ENCODE data around the gene GCC1. TPM values are rescaled to one million over a fixed set of nuclear protein-coding genes. Genes with fewer than 3 reads are reported as not detected.

Gene GCC1
- total RNA-seq, 1 experiment from 2014 or later, result 8.4 TPM

DNA sequence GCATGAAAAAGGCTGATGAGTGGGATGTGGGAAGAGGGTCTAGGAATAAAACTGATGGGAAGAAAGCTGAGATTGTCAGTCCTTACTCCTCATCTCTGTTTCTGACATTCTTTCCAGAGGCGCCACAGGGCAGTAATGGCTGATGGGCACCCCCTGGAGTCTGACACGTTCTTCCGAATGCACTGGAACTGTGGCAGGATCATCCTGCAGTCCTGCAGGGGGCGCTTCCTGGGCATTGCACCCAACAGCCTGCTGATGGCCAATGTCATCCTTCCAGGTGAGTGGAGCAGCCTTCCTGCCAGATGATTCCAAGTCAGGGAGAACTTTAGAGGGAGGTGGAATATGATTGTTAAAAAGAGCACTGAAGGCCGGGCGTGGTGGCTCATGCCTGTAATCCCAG, 12.9 kb upstream of the GCC1 start:
- Histone ChIP-seq H3K9me3 (no peaks in the 10 kb centered on the region), H3K27me3 (no peaks in the 10 kb centered on the region), H3K36me3 (no peaks in the 10 kb centered on the region), H3K4me3 (no peak overlapping the region)
- DNase-seq, result no peak

DNA sequence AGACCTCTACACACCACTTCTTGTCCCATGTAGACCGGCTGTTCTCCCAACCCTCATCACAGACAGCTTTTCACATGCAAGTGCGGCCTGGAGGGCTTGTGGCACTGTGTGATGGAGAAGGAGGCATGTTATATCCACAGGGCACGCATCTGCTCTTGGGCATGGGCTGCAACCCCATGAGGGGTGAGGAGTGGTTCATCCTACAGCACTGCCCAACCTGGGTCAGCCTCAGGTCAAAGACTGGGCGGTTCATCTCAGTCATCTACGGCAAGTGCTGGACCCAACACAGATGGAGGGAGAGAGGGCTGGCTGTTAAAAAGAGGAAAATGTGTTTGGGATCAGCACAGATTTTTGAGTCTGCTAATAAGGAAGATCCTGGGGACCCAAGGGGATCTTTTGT, 10.3 kb upstream of the GCC1 start:
- H3K27me3 ChIP-seq, result no peaks in the 10 kb centered on the region
- DNase-seq, result no peak
- no peaks in the 10 kb centered on the region for H3K9me3 ChIP-seq
- H3K36me3 ChIP-seq, result no peaks in the 10 kb centered on the region; the same call in 1 of the 2 replicates
- no peak overlapping the region for H3K4me3 ChIP-seq

DNA sequence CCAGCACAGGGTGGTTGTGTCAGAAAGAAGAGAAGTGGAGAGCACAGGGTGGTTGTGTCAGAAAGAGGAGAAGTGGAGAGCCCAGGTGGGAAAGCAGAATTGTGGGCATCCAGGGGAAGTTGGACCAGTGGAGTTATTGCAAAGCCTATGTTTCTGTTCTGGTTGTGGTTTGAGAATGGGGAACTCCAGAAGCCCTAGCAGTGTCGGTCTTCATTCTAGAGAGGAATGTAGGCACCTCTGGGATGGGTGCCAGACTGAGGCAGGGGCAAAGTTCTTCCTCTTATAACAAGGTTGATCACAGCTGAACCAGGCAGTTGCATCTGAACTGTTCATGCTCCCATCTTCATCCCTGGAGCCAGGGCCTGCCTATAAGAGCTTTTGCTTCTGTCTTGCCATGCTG, 9.1 kb upstream of the GCC1 start:
- no peak overlapping the region for H3K4me3 ChIP-seq
- DNase-seq, result no peak

DNA sequence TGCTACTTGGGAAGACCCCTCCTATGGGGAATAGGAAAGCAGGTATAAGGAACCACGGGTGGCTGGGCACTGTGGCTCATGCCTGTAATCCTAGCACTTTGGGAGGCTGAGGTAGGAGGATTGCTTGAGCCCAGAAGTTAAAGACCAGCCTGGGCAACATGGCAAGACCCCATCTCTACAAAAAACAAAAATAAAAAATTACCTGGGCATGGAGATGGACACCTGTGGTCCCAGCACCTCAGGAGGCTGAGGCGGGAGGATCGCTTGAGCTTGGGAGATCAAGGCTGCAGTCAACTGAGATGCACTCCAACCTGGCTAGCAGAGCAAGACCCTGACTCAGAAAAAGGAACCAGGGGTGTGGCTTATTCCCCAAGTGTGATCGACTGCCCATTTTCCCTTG, 7.2 kb upstream of the GCC1 start:
- no peak overlapping the region for H3K4me3 ChIP-seq

More for the DNA sequence above, 9.1 kb upstream of the GCC1 start:
- Histone ChIP-seq H3K9me3 (no peaks in the 10 kb centered on the region), H3K27me3 (no peaks in the 10 kb centered on the region), H3K36me3 (no peaks in the 10 kb centered on the region; the same call in 1 of the 2 replicates)

DNA sequence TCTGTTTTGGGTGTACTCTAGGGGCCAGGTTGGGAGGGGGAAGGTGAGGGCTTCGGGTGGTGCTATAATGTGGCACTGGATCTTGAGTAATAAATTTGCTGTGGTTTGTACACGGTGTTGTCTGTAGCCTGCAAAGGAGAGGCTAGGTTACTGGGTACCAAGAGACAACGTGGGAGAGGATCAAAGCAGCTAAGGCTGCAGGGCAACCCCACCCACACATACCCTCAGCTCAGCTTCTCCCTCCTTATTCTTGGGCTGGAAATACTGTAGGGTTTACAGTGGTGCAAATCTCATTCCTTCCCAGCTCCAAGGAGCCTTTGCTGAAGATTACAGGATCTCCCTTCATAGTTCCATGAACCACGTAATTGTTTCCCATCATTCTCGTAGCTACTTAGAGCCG, 6.2 kb upstream of the GCC1 start:
- Histone ChIP-seq H3K9me3 (no peaks in the 10 kb centered on the region), H3K27me3 (no peaks in the 10 kb centered on the region), H3K4me3 (no peak overlapping the region), H3K36me3 (no peaks in the 10 kb centered on the region; the same call in 1 of the 2 replicates)
- no peak for DNase-seq

More for the DNA sequence above, 7.2 kb upstream of the GCC1 start:
- no peaks in the 10 kb centered on the region for H3K9me3 ChIP-seq
- no peaks in the 10 kb centered on the region; the same call in 1 of the 2 replicates for H3K36me3 ChIP-seq
- no peaks in the 10 kb centered on the region for H3K27me3 ChIP-seq
- DNase-seq, result no peak

DNA sequence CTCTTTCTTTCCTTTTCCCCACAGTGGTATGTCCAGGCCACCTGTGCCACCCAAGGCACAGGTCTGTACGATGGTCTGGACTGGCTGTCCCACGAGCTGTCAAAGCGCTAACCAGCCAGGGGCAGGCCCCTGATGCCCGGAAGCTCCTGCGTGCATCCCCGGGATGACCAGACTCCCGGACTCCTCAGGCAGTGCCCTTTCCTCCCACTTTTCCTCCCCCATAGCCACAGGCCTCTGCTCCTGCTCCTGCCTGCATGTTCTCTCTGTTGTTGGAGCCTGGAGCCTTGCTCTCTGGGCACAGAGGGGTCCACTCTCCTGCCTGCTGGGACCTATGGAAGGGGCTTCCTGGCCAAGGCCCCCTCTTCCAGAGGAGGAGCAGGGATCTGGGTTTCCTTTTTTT, 5.8 kb upstream of the GCC1 start:
- H3K4me3 ChIP-seq, result no peak overlapping the region
- no peak for DNase-seq
- H3K27me3 ChIP-seq, result no peaks in the 10 kb centered on the region
- H3K36me3 ChIP-seq, result no peaks in the 10 kb centered on the region; the same call in 1 of the 2 replicates
- no peaks in the 10 kb centered on the region for H3K9me3 ChIP-seq

DNA sequence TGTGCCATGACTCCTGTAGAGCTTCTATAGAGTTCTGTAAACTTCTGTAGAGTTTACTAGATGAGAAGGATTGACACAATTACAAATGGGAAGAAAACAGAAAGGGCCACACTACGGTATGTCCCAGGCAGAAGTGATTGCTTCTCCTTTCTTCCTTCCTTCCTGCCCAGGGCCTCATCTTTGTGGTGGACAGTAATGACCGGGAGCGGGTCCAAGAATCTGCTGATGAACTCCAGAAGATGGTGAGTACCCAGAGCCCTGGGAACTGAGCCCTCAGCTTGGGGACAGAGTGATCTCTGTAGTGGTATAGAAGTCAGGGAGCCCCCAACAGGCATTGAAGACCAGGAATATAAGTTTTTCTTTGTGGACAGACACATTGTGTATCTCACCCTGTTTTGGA, 4.5 kb upstream of the GCC1 start:
- Histone ChIP-seq H3K9me3 (no peaks in the 10 kb centered on the region), H3K4me3 (no peak overlapping the region), H3K27me3 (no peaks in the 10 kb centered on the region), H3K36me3 (no peaks in the 10 kb centered on the region; the same call in 1 of the 2 replicates)
- DNase-seq, result no peak

DNA sequence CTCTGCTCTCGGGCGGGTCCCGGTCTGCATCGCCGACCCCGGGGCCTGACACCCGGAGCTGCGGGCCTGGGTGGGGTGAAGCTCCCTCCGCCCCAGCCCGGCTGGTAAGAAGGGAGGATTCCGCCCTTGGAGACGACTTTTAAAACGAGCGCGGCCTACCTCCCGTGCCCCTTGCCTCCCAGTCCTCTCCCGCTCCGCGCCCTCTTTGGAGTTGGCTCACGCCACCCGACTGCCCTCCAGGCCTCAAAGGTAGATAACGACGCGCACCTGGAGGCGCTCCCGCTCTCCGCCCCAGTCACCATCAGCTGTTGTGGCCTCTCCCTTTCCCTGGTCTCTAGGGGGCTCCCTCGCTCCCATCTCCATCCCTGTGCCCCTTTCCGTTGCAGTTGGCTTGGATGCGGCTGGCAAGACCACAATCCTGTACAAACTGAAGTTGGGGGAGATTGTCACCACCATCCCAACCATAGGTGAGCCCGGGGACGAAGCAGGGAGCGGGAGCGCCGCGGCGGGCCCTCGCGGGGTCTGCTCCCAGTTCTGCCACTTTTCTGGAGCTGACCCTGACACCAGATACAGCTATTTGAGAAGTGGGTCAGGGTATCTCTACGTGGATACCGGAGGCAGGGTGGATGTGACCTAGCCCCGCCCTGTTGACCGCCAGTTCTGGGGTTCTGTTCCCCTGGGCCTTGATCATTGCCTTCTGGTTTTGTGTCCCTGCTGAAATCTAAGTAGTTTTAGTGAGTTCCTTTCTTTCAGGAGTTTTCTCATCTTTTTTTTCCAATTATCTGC, 3.5 kb upstream of the GCC1 start:
- peak; percentile 39 for DNase-seq
- no peaks in the 10 kb centered on the region for H3K9me3 ChIP-seq
- no peaks in the 10 kb centered on the region; the same call in 1 of the 2 replicates for H3K36me3 ChIP-seq
- H3K4me3 ChIP-seq, result peak overlapping the region; percentile 71
- no peaks in the 10 kb centered on the region for H3K27me3 ChIP-seq

DNA sequence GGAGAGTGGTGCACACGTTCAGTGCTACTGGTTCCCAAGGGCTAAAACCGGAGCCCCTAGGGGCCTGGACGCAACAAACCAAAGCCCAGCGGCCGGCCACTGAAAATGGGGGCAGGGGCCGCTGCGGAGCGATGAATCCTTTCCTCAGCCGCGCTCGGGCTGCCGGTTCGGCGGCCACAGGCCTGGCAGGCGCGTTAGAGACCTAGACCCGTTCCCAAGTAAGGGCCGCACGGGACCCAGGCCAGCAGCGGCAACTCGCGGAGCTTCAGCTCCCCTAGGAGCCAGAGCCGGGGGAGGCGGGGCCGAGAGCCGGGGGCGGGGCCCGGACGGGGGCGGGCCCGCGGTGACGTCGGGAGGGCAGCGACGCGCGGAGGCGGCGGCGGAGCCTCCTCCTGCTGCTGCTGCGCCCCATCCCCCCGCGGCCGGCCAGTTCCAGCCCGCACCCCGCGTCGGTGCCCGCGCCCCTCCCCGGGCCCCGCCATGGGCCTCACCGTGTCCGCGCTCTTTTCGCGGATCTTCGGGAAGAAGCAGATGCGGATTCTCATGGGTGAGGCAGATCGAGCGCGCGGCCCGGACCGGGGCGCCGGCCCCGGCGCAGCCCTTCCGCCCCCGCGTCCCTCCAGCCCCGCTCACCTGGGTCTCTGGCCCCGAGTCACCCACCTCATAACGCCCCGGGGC, 2.8 kb upstream of the GCC1 start, which contains the start of gene ARF5:
TSS of gene ARF5 (plus strand) at position 393 of the 678 bp plus-strand sequence. CDS start at position 481, 88 bp downstream.
- peaks cover 2% of the 10 kb centered on the region for H3K36me3 ChIP-seq
- no peaks in the 10 kb centered on the region for H3K9me3 ChIP-seq
- no peaks in the 10 kb centered on the region for H3K27me3 ChIP-seq
- H3K4me3 ChIP-seq, result peak within 1 kb of the TSS; percentile 71
- DNase-seq, result peak; percentile 81

DNA sequence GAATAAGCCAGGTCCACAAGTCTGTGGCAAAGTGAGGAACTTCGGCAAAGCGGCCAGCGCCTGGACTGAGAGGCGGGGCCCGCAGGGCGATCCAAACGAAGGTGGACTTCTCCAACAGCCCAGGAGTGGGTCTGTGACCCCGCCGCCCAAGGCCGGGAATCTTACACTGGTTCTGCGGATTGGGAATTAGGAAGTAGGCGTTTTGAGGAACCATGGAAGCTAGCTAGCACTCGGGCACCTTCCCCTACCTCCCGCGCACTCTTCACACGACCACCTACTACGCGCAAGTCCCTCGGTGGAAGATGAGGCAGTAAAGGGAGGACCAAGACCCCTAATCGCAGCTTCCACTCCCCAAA, 2.2 kb upstream of the GCC1 start:
- DNase-seq, result no peak
- Histone ChIP-seq H3K27me3 (no peaks in the 10 kb centered on the region), H3K9me3 (no peaks in the 10 kb centered on the region), H3K36me3 (peaks cover 2% of the 10 kb centered on the region), H3K4me3 (peak overlapping the region; percentile 71)

DNA sequence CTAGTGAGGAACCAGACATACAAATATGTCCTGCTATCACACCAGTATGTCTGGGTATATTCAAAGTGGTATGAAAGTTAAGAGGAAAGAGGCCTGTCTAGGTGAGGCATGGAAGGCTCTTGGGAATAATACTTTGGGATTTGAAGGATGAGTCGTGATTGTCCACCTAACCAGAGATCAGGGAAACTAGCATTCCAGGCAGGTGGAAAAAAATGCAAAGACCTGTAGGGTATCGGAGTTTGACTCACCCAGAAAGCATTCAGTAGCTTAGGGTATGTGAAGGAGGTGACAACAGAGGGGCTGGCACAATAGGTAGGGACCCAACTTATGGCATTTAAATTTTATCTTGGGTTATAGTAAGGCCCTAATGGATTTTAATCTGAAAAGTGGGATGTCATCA, 950 bp upstream of the GCC1 start:
- Histone ChIP-seq H3K4me3 (no peak overlapping the region), H3K36me3 (peaks cover 2% of the 10 kb centered on the region), H3K27me3 (no peaks in the 10 kb centered on the region), H3K9me3 (no peaks in the 10 kb centered on the region)
- DNase-seq, result no peak

DNA sequence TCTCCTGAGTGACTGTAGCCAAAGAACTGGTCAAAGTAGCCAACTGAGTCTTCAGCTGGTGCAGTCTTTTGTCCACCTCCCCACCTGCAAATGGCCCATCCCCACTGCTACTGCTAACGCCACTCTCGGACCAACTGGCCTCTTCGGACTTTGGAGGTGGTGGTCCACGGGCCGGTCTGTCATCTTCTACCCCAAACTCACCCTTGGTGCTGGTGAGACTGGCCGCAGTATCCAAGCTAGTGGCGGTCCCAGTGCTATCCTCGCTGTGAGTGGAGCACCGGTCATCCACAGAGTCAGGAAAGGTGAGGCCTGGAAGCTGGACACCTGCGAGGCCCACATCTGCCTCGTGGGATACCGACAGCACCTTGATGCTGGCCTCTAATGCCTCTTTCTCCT, 750 bp downstream of the GCC1 start:
- H3K4me3 ChIP-seq, result peak overlapping the region; percentile 83
- no peaks in the 10 kb centered on the region for H3K27me3 ChIP-seq
- peaks cover 2% of the 10 kb centered on the region; the same call in 1 of the 2 replicates for H3K36me3 ChIP-seq
- DNase-seq, result no peak
- H3K9me3 ChIP-seq, result no peaks in the 10 kb centered on the region

DNA sequence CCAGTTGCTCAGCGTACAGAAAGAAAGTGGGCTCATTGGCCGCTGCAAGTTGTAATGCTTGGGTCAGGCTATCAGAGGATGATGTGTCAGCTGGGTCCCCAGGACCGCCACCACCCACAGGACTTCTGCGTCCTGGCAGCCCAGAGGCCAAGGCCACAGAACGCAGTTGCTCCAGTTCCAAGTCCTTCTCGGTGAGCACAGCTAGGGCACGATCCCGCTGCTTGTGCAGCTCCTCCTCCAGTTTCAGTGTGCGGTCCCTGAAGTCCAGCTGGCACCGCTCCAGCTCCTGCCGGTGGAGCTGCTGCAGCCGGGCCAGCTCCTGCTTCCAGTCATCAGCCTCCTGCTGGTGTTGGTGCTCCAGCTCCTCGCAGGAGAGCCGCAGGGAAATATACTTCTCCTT, 3.0 kb downstream of the GCC1 start:
- no peaks in the 10 kb centered on the region for H3K27me3 ChIP-seq
- peaks cover 2% of the 10 kb centered on the region; the same call in 1 of the 2 replicates for H3K36me3 ChIP-seq
- no peak overlapping the region for H3K4me3 ChIP-seq
- no peaks in the 10 kb centered on the region for H3K9me3 ChIP-seq
- no peak for DNase-seq

DNA sequence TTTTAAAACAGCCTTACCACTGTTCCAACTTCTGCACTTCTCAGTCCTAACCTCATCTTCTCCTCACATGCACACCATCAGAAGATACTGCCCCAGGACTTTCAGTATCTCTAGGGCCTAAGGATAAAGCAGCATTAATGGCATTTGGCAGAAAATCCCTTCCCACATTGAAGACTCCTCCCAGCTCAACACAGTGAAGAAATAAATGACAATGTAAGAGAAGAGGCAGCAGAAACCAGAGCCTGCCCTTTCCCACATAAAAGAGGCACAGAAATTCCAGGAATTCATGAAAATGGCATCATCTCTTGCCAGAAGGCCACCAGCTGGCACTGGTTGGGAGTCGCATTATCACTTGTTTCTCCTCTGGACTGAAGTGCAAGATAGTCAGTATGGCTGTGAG, 3.7 kb downstream of the GCC1 start:
- Histone ChIP-seq H3K36me3 (peaks cover 2% of the 10 kb centered on the region; the same call in 1 of the 2 replicates), H3K4me3 (no peak overlapping the region), H3K9me3 (no peaks in the 10 kb centered on the region), H3K27me3 (no peaks in the 10 kb centered on the region)
- DNase-seq, result no peak

DNA sequence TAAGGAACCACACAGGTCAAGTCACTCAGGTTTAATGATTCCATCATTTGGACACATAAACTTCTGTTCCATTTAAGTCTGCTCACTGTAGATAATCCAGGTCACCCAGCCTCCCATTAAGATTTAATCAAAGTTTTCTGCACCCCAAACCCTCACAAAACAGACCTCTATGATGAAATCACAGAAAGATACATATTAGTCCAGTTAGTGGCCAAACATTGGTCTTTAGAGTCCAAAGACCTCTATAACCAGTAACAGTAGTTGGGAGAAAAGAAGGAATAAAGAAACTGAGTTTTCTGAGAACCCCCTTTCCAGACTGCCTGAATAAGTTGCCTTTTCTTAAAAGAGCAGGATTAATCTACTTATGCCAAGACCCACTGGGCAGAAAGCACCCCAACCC, 4.8 kb downstream of the GCC1 start:
- H3K36me3 ChIP-seq, result peaks cover 2% of the 10 kb centered on the region; the same call in 1 of the 2 replicates
- DNase-seq, result no peak
- H3K9me3 ChIP-seq, result no peaks in the 10 kb centered on the region
- H3K27me3 ChIP-seq, result no peaks in the 10 kb centered on the region
- H3K4me3 ChIP-seq, result no peak overlapping the region

DNA sequence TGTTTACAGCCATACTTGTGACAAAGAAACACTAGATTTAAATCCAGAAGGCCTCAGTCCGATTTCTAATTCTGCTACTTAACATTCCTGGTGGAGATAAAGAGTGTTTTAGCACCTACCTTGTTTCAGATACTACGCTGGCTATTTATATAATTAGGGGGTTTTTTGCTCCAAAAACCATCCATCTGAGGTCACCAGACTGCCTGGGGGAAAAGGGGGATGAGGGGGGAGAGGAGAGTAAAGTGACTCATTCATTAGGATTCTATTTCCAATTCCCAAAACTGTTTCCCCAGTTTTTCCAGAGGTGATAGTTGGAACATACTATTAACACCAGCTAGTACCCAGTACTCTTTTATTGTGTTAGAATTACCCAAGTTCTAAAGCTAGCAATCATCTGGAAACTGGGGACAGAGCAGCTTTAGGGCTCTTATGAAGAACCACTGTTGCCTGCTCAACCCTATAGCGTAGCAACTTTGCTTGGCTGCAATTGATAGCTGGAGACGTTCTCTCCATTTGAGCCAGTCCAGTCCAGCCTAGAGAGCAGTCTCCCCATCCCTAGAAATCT, 6.6 kb downstream of the GCC1 start:
- Histone ChIP-seq H3K4me3 (no peak overlapping the region), H3K36me3 (peaks cover 2% of the 10 kb centered on the region; the same call in 1 of the 2 replicates), H3K9me3 (no peaks in the 10 kb centered on the region), H3K27me3 (no peaks in the 10 kb centered on the region)
- no peak for DNase-seq

DNA sequence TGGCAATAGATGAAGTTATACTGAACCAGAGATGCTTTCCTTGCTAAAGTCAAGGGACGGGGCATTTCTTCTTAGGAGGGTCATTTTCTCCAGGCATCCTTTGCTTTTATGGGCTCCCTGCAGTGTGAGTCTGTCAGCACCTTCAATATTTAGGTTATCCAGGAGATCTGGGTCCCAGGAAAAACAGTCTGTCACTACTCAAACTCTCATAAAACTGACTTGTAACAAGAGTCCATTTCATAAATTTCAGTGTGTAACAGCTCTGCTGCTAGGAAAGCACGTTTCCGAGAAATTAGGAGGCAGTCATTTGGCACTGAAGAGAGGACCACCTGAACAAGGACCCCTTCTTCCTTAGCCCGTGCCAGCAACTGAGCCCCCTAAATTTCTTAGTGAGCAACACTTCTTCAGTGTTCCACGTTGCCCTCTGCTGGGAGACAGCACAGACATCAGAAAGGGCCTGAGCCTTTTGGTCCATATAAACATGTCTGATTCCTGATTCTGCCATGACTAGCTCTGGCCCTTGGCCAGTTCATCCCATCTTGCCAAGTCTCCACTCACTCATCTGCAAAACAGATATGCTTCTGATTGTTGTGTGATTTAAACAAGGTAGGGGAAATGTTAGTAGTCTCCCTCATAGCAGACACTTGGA, 7.2 kb downstream of the GCC1 start:
- no peaks in the 10 kb centered on the region for H3K27me3 ChIP-seq
- H3K4me3 ChIP-seq, result no peak overlapping the region
- H3K36me3 ChIP-seq, result no peaks in the 10 kb centered on the region; the same call in 1 of the 2 replicates
- peak; percentile 44 for DNase-seq
- no peaks in the 10 kb centered on the region for H3K9me3 ChIP-seq

Data from MG63 (cell line).